ENCODE data around the gene CALCOCO2. TPM values are rescaled to one million over a fixed set of nuclear protein-coding genes. Genes with fewer than 3 reads are reported as not detected.

The CALCOCO2 gene
- polyA plus RNA-seq, 1 donor (not counting 4 experiments of a cell fraction or from before 2014, with no cell fraction given): 76.0 TPM

- H3K27ac ChIP-seq (ENCODE audit: control insufficient read depth, insufficient read depth, low read length): no peak overlapping the region
- H3K36me3 ChIP-seq (ENCODE audit: control insufficient read depth in 2 of 2, extremely low read depth in 1 of 2, insufficient read depth in 2 of 2, low read length in 2 of 2): no peaks in the 10 kb centered on the region
- H4K20me1 ChIP-seq (ENCODE audit: control insufficient read depth, extremely low read depth, insufficient read depth, low read length): no peaks in the 10 kb centered on the region
- TF ChIP-seq EZH2 (IDR thresholded peaks at IDR 0.05; ENCODE audit: low read length) (no peak), CTCF (optimal IDR thresholded peaks at IDR 0.05 in 1 of 3, IDR thresholded peaks at IDR 0.05 in 1 of 3, conservative IDR thresholded peaks at IDR 0.05 in 1 of 3; ENCODE audit: extremely low read depth in 1 of 3, insufficient read depth in 2 of 3, low read length in 3 of 3) (no peak)
- H3K4me3 ChIP-seq (ENCODE audit: control insufficient read depth in 2 of 3, extremely low read depth in 1 of 3, insufficient read depth in 2 of 3, low read depth in 1 of 3, low read length in 3 of 3): no peak overlapping the region
- H3K9me3 ChIP-seq (ENCODE audit: control insufficient read depth, low read depth, low read length): no peaks in the 10 kb centered on the region
- no peak for FAIRE-seq
- H3K27me3 ChIP-seq (ENCODE audit: control insufficient read depth, extremely low read depth, insufficient read depth, low read length): peaks cover 22% of the 10 kb centered on the region
- dilution Hi-C loops (cut with MboI; ENCODE audit: extremely low pct_ligation_motif_present, low sequenced_read_pairs): loop anchor here (10.0 kb wide), 1 partner anchor 73 kb away; no protein-coding TSS in a partner anchor
- DNase-seq (ENCODE audit: low read depth, low spot score): no peak
- H3K4me2 ChIP-seq (ENCODE audit: control insufficient read depth, extremely low read depth, insufficient read depth, low read depth, low read length): no peak overlapping the region
- H2AFZ ChIP-seq (ENCODE audit: control insufficient read depth, low read length): no peak overlapping the region
- no peak overlapping the region for H3K9ac ChIP-seq (ENCODE audit: control insufficient read depth, extremely low read depth, insufficient read depth, low read length)
- no peaks in the 10 kb centered on the region for H3K79me2 ChIP-seq (ENCODE audit: control insufficient read depth, insufficient read depth, low read length)
- H3K9me1 ChIP-seq (ENCODE audit: control insufficient read depth, extremely low read depth, insufficient read depth, low read length): no peaks in the 10 kb centered on the region
- peaks cover 6% of the 10 kb centered on the region for H3K4me1 ChIP-seq (ENCODE audit: control insufficient read depth, extremely low read depth, insufficient read depth, low read length)
These were observed 18.8 kb upstream of the CALCOCO2 start for GRCh38 chr17:48812001-48812400.

DNA sequence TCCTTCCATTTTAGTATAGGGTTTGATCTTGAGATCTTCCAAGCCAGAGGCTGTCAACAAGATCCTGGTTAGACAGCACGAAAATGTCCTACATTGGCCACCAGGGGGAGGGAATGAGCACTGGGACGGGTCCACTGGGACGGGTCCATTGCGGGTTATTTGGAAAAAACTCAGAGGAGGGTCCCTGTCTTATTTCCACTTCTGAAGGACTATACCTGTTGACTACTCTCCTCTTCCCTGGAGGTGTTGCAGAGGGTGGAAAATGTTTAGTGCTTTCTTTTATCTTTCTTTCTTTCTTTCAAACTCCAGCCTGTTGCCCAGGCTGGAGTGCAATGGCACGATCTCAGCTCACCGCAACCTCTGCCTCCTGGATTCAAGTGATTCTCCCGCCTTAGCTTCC is 16.3 kb upstream of the CALCOCO2 start:
- TF ChIP-seq EZH2 (IDR thresholded peaks at IDR 0.05; ENCODE audit: low read length) (no peak), CTCF (optimal IDR thresholded peaks at IDR 0.05 in 1 of 3, IDR thresholded peaks at IDR 0.05 in 1 of 3, conservative IDR thresholded peaks at IDR 0.05 in 1 of 3; ENCODE audit: extremely low read depth in 1 of 3, insufficient read depth in 2 of 3, low read length in 3 of 3) (peak; percentile 73 to 88 (median 78))
- H3K9me3 ChIP-seq (ENCODE audit: control insufficient read depth, low read depth, low read length): no peaks in the 10 kb centered on the region
- H3K4me3 ChIP-seq (ENCODE audit: control insufficient read depth in 2 of 3, extremely low read depth in 1 of 3, insufficient read depth in 2 of 3, low read depth in 1 of 3, low read length in 3 of 3): no peak overlapping the region
- H3K79me2 ChIP-seq (ENCODE audit: control insufficient read depth, insufficient read depth, low read length): no peaks in the 10 kb centered on the region
- H3K36me3 ChIP-seq (ENCODE audit: control insufficient read depth in 2 of 2, extremely low read depth in 1 of 2, insufficient read depth in 2 of 2, low read length in 2 of 2): no peaks in the 10 kb centered on the region
- H3K4me1 ChIP-seq (ENCODE audit: control insufficient read depth, extremely low read depth, insufficient read depth, low read length): peaks cover 9% of the 10 kb centered on the region
- FAIRE-seq (no peak), DNase-seq (ENCODE audit: low read depth, low spot score) (no peak)
- peaks cover 40% of the 10 kb centered on the region for H3K27me3 ChIP-seq (ENCODE audit: control insufficient read depth, extremely low read depth, insufficient read depth, low read length)
- dilution Hi-C loops (cut with MboI; ENCODE audit: extremely low pct_ligation_motif_present, low sequenced_read_pairs): loop anchor here (10.0 kb wide), 1 partner anchor 70 kb away; no protein-coding TSS in a partner anchor
- no peak overlapping the region for H3K27ac ChIP-seq (ENCODE audit: control insufficient read depth, insufficient read depth, low read length)
- no peak overlapping the region for H3K4me2 ChIP-seq (ENCODE audit: control insufficient read depth, extremely low read depth, insufficient read depth, low read depth, low read length)
- H3K9me1 ChIP-seq (ENCODE audit: control insufficient read depth, extremely low read depth, insufficient read depth, low read length): no peaks in the 10 kb centered on the region
- no peak overlapping the region for H2AFZ ChIP-seq (ENCODE audit: control insufficient read depth, low read length)
- no peak overlapping the region for H3K9ac ChIP-seq (ENCODE audit: control insufficient read depth, extremely low read depth, insufficient read depth, low read length)
- no peaks in the 10 kb centered on the region for H4K20me1 ChIP-seq (ENCODE audit: control insufficient read depth, extremely low read depth, insufficient read depth, low read length)
